ENCODE results near the gene KIAA2012.
"Not testable (repeated sequence)": the region's sequence is repeated elsewhere in the genome, so short reads cannot be mapped to it uniquely, and the experiment has no call there.

KIAA2012 gene

DNA sequence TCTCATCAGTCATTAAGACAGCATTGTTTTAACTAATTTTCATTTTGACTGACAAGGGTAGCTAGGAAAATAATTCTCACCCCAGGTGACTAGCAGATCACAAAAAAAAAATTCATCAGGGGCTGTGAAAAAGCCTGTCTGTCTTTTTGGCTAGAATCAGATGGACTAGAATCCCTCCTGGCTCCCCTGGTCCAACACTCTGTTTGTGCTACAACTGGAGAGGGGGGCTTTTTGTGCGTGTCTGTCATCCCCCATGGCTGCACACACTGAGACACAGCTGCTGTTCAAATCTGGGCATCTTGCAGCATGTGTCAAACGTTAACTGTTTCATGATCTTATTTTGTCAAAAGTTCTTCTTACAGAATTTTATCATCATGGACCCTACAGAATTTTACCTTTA, 51.2 kb downstream of the KIAA2012 start:
- FAIRE-seq (no peak), DNase-seq (ENCODE audit: insufficient read length, low spot score) (no peak)
- TF ChIP-seq POLR2A (IDR thresholded peaks at IDR 0.05; ENCODE audit: low read depth, low read length): no peak

DNA sequence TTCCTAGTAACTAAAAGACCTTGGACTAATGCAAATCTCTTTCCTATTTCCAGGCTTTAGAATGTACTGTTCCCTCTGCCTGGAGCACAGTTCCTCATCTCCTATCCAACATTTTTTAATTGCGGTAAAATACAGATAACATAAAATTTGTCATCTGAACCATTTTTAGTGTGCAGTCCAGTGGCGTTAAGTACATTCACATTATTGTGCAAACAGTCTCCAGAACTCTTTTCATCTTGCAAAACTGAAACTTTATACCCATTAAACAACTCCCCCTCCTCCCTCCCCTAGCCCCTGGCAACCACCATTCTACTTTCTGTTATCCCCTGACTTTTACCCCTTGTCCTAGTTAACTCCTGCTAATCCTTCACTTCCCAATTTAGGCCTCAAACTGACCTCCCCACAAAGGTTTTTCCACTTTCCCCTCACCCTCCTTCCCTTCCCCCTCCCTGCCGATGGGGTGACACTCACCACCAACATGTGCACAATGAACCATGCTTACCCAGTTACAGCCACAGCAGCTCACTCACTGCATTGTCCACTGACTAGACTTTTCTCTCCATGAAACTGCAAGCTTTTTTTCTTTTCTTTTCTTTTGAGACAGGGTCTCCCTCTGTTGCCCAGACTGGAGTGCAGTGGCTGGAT, 54.8 kb downstream of the KIAA2012 start:
- no peak for DNase-seq (ENCODE audit: insufficient read length, low spot score)
- no peak for TF ChIP-seq POLR2A (IDR thresholded peaks at IDR 0.05; ENCODE audit: low read depth, low read length)
- FAIRE-seq: no peak

- no peak for FAIRE-seq
- TF ChIP-seq POLR2A (IDR thresholded peaks at IDR 0.05; ENCODE audit: low read depth, low read length): no peak
- DNase-seq (ENCODE audit: insufficient read length, low spot score): no peak
Observed at GRCh38 chr2:202129841-202130240, 56.8 kb downstream of the KIAA2012 start.

DNA sequence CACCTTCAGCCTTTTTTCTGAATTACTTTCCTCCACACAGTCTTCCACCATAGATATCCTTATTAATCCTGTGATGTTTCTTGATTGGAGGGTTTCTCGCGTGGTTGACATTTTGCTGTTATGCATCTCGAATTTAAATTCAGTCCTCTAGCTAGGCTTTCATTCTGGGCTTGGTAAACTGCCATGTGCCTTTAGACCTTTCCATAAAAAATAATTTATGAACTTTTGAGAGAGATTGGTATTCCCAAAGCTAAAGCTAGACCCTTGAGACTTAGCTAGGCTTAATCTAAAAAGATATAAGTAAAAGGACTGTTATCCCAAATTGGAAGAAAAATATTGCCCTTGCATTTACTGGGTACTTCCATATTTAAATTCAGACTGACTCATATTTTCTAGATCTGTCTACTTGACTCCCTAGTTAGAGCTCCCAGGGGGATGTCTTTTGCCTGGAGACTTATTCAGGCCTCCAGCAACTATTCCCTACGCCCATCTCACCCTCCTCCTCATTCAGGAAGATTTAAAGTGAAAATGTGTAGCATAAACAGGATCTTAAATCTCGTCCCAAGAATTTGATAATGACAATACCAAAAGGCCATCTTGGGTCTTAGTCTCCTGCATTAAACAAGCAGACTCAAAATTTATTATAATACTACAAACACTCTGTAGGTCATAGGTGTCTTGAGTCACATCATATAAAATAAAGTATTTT, 60.3 kb downstream of the KIAA2012 start:
- TF ChIP-seq POLR2A (IDR thresholded peaks at IDR 0.05; ENCODE audit: low read depth, low read length): no peak
- DNase-seq (ENCODE audit: insufficient read length, low spot score) (no peak), FAIRE-seq (no peak)

GRCh38 chr2:202133909-202134265, 60.8 kb downstream of the KIAA2012 start:
- no peak for DNase-seq (ENCODE audit: insufficient read length, low spot score)
- TF ChIP-seq POLR2A (IDR thresholded peaks at IDR 0.05; ENCODE audit: low read depth, low read length): no peak
- FAIRE-seq: no peak

- no peak for TF ChIP-seq POLR2A (IDR thresholded peaks at IDR 0.05; ENCODE audit: low read depth, low read length)
- FAIRE-seq (peak; percentile 60), DNase-seq (ENCODE audit: insufficient read length, low spot score) (peak; percentile 35)
Observed at GRCh38 chr2:202135091-202135874, 62.2 kb downstream of the KIAA2012 start.

DNA sequence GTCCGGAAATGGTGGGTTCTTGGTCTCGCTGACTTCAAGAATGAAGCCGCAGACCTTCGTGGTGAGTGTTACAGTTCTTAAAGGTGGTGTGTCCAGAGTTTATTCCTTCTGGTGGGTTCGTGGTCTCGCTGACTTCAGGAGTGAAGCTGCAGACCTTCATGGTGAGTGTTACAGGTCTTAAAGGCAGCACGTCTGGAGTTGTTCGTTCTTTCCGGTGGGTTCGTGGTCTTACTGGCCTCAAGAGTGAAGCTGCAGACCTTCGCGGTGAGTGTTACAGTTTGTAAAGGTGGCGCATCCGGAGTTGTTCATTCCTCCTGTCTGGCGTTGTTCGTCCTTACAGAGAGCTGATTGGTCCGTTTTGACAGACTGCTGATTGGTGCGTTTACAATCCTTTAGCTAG, 63.0 kb downstream of the KIAA2012 start:
- not testable (repeated sequence) for FAIRE-seq; DNase-seq (ENCODE audit: insufficient read length, low spot score)

GRCh38 chr2:202136526-202136925, 63.5 kb downstream of the KIAA2012 start:
- DNase-seq (ENCODE audit: insufficient read length, low spot score) (no peak), FAIRE-seq (no peak)
- TF ChIP-seq POLR2A (IDR thresholded peaks at IDR 0.05; ENCODE audit: low read depth, low read length): no peak

DNA sequence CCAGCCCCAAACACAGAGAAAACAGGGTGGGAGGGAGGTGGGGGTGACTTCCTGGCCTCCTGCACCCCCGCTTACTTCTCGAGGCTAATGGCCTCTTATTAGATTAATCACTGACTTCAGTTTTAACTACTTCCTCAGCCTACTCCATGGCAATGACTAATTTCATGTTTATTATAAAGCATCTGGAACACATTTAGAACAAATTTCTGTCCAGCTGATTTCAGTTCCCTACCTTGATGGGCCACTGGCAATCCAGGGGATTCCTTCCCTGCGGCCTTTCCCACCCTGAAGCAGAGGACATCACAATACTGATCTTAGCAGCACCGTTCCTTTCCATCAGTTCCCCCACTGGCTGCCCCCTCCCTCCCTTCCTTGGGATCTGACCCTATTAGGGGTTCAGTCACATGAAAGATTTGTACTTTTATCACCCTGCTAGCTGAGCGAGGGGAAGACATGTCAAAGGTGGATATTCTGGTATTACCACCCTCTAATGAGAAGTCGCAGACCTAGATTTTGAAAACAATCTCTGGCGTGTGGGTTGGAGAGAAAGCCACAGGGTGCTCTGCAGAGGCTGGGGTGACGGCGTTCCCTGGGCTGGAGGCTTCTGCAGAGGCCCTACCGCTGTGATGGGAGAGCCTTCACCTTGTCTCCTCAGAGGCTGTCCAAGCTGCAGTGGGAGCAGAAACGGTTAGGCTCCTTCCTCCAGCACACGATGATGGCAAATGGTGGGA, 67.6 kb downstream of the KIAA2012 start:
- FAIRE-seq: no peak
- no peak for TF ChIP-seq POLR2A (IDR thresholded peaks at IDR 0.05; ENCODE audit: low read depth, low read length)
- DNase-seq (ENCODE audit: insufficient read length, low spot score): no peak

DNA sequence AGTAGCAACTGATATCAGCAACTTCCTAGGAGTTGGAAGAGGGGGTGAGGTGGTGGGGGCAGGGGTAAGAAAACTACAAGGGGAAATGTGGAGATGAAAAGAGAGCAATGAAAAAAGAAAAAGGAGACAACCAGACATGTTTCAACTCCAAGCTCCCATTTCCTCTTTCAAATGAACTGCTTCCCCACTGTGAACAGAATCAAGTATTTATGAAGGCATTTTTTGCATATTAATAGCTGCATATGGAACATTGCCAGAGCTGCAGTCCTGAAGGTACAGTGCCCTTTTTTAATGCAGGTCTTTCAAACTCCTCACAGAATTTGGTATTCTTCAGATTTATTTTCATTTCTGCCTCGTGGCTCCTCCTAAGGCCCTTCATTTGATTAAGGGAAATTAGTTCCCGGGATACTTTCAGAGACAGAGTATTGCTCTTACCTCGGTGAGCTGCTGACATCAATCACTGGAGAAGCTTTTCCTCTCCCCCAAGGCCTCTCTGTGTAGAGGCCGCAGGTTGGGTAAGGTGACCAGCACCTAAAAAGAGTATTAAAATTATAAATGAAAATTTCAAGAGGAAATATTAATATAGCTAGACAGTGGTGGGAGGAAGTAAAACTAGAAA, 68.4 kb downstream of the KIAA2012 start:
- FAIRE-seq: no peak
- no peak for TF ChIP-seq POLR2A (IDR thresholded peaks at IDR 0.05; ENCODE audit: low read depth, low read length)
- no peak for DNase-seq (ENCODE audit: insufficient read length, low spot score)

GRCh38 chr2:202142540-202142939, 69.5 kb downstream of the KIAA2012 start:
- no peak for FAIRE-seq
- no peak for TF ChIP-seq POLR2A (IDR thresholded peaks at IDR 0.05; ENCODE audit: low read depth, low read length)
- DNase-seq (ENCODE audit: insufficient read length, low spot score): no peak

DNA sequence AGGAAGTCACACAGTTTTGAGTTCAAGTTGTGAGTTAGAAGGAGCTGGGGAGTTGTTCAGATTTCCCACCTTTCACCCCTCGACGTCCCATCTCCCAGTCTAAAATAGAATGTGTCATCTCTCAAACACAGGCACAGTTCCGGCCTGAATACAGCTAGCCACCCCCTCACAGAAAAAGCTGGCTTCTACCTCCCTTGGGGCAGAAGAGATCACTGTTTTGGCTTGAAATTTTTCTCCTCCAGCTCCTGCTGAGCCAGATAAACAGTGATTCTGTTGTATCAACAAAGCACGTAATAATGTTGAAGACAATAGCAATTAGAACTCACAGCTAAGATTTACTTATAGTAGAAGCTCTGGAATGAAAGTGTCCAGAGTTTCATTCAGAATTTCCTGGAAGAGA, 74.7 kb downstream of the KIAA2012 start:
- no peak for FAIRE-seq
- no peak for TF ChIP-seq POLR2A (IDR thresholded peaks at IDR 0.05; ENCODE audit: low read depth, low read length)
- DNase-seq (ENCODE audit: insufficient read length, low spot score): no peak

GRCh38 chr2:202148515-202149154, 75.6 kb downstream of the KIAA2012 start:
- no peak for TF ChIP-seq POLR2A (IDR thresholded peaks at IDR 0.05; ENCODE audit: low read depth, low read length)
- DNase-seq (ENCODE audit: insufficient read length, low spot score): no peak
- no peak for FAIRE-seq
